Panc1 (cell line): ENCODE measurements around the gene AKAP17A. TPM values are rescaled to one million over a fixed set of nuclear protein-coding genes. Genes with fewer than 3 reads are reported as not detected.

ENCODE experiments used
- ATAC-seq: fragments of 200-7000 bp; cut with Tn5 transposase; 2 replicates; pipeline ENCODE4 v1.9.1; 2020; ENCODE audit warnings: mild to moderate bottlenecking, moderate library complexity
- BruUV-seq: library from RNA; stranded (reverse); fragments of 400-500 nt; replicated peaks from 2 replicates; lab custom pipeline; 2021; lab: Mats Ljungman, UMichigan
- CTCF ChIA-PET: fragments of 300-600 bp; sonication (Branson Sonifier 250); formaldehyde crosslinking; loops from one replicate; lab custom pipeline; 2022; ENCODE audit warnings: antibody characterized with exemption; lab: Charles Lee
- POLR2A ChIA-PET: fragments of 300-600 bp; sonication (Branson Sonifier 250); formaldehyde crosslinking; loops from one replicate; lab custom pipeline; 2022; ENCODE audit warnings: antibody characterized with exemption; lab: Charles Lee
- DNase-seq: peaks from one replicate; pipeline ENCODE4 v3.0.0-alpha.2; 2010; ENCODE audit warnings: low read depth, low spot score
- H3K27ac ChIP-seq: 2 replicates; pipeline ENCODE4 v1.5.1; 2011; ENCODE audit warnings: mild to moderate bottlenecking, low read length, inconsistent platforms
- H3K27me3 ChIP-seq: fragments of 200-500 bp; sonication (Bioruptor generic); 2 replicates; pipeline ENCODE4 v1.6.0; 2014; ENCODE audit warnings: low read length, inconsistent platforms; ENCODE audit not compliant: control insufficient read depth, insufficient read depth
- H3K36me3 ChIP-seq: fragments of 200-500 bp; sonication (Bioruptor generic); 2 replicates; pipeline ENCODE4 v1.5.1; 2014; ENCODE audit warnings: inconsistent platforms, mild to moderate bottlenecking, low read length, moderate library complexity; ENCODE audit not compliant: control insufficient read depth, insufficient read depth
- H3K4me1 ChIP-seq: 2 replicates; pipeline ENCODE4 v1.5.1; 2011; ENCODE audit warnings: inconsistent platforms, mild to moderate bottlenecking, low read length, moderate library complexity; ENCODE audit not compliant: control insufficient read depth, insufficient read depth
- H3K4me3 ChIP-seq, 2 experiments: 2 replicates each; pipeline ENCODE4 v1.5.1; 2011 to 2012; ENCODE audit warnings: low read depth in 2 of 2, low read length in 2 of 2, mild to moderate bottlenecking in 2 of 2, inconsistent platforms in 1 of 2, moderate library complexity in 1 of 2
- H3K9me3 ChIP-seq: fragments of 200-500 bp; sonication (Bioruptor generic); 2 replicates; pipeline ENCODE4 v1.5.1; 2014; ENCODE audit warnings: low read depth, mild to moderate bottlenecking, inconsistent platforms, low read length, moderate library complexity; ENCODE audit not compliant: control insufficient read depth, insufficient read depth
- POLR2AphosphoS5 ChIP-seq: IDR thresholded peaks from 2 replicates; pipeline ENCODE4 v1.6.1; 2012; ENCODE audit warnings: mild to moderate bottlenecking, low read depth, low read length, moderate library complexity
- REST ChIP-seq, 2 experiments: IDR thresholded peaks; 2 replicates each; pipeline ENCODE4 v1.6.1; 2011 to 2012; ENCODE audit warnings: low read depth in 2 of 2, control low read depth in 1 of 2, low read length in 1 of 2, mild to moderate bottlenecking in 1 of 2, moderate library complexity in 1 of 2; ENCODE audit not compliant: insufficient read depth in 1 of 2
- SIN3A ChIP-seq: IDR thresholded peaks from 2 replicates; pipeline ENCODE4 v1.6.1; 2012; ENCODE audit warnings: low read depth, mild to moderate bottlenecking, low read length, moderate library complexity, borderline replicate concordance; ENCODE audit not compliant: insufficient read depth
- TCF7L2 ChIP-seq: IDR thresholded peaks from 2 replicates; pipeline ENCODE4 v1.6.1; 2011; ENCODE audit warnings: mild to moderate bottlenecking, low read depth, low read length, inconsistent platforms
- in situ Hi-C: cut with HindIII; loops from 2 replicates; pipeline ENCODE4 v1.10.0; 2016; ENCODE audit warnings: low sequenced_read_pairs, low pct_unique_long_range_greater_than_20kb
- intact Hi-C: fragments of 100-400 bp; cut with micrococcal nuclease; formaldehyde crosslinking; loops from one replicate; pipeline ENCODE4 v1.10.0; 2022; ENCODE audit not compliant: unreplicated experiment
- total RNA-seq: library from RNA; stranded (reverse); gene quantifications from one replicate; pipeline ENCODE4 v1.2.1, GENCODE V29; 2021; ENCODE audit not compliant: unreplicated experiment
- TF ChIP-seq, protein P1 (sequence below): fragments of 450-650 bp; IDR thresholded peaks from 2 replicates; pipeline ENCODE4 v1.5.1; 2017; ENCODE audit warnings: mild to moderate bottlenecking

The AKAP17A gene
- total RNA-seq, 1 experiment from 2014 or later: 22.1 TPM

DNA sequence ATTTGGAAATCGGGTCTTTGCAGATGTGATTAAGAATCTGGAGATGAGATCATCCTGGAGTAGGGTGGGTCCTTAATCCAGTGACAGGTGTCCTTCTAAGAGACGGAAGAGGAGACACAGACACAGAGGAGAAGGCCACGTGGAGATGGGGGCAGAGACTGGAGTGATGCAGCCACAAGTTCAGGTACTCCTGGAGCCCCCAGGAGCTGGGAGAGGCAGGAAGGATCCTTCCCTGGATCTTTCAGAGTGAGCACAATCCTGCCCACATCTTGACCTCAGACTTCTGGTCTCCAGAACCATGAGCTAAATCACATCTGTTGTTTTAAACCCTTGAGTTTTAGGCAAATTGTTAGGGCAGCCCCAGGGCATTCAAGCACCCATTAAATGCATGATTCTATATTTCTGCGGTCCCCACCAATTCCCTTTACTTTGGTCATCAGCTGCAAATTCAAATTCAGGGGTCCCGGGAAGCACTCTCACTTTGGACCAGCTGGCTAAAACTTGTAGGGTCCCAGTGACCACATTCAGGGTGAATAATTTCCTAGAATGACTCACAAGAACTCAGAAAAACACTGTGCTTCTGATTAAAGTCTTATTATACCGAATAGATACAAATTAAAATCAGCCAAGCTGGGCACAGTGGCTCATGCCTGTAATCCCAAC lies 12.8 kb upstream of the AKAP17A start:
- Histone ChIP-seq H3K4me3 (no peak overlapping the region), H3K36me3 (no peaks in the 10 kb centered on the region), H3K9me3 (no peaks in the 10 kb centered on the region), H3K27ac (no peak overlapping the region), H3K4me1 (no peaks in the 10 kb centered on the region), H3K27me3 (no peaks in the 10 kb centered on the region)
- ChIA-PET POLR2A (no interaction called here), CTCF (no interaction called here)
- TF ChIP-seq SIN3A (no peak), REST (IDR thresholded peaks at IDR 0.05; ENCODE audit: insufficient read depth in 1 of 2, low read depth in 2 of 2, low read length in 1 of 2) (no peak), TCF7L2 (no peak), POLR2AphosphoS5 (no peak)
- TF ChIP-seq, protein P1, sequence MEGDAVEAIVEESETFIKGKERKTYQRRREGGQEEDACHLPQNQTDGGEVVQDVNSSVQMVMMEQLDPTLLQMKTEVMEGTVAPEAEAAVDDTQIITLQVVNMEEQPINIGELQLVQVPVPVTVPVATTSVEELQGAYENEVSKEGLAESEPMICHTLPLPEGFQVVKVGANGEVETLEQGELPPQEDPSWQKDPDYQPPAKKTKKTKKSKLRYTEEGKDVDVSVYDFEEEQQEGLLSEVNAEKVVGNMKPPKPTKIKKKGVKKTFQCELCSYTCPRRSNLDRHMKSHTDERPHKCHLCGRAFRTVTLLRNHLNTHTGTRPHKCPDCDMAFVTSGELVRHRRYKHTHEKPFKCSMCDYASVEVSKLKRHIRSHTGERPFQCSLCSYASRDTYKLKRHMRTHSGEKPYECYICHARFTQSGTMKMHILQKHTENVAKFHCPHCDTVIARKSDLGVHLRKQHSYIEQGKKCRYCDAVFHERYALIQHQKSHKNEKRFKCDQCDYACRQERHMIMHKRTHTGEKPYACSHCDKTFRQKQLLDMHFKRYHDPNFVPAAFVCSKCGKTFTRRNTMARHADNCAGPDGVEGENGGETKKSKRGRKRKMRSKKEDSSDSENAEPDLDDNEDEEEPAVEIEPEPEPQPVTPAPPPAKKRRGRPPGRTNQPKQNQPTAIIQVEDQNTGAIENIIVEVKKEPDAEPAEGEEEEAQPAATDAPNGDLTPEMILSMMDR: no peak
- DNase-seq: no peak
- in situ Hi-C loops (no loop called here), intact Hi-C loops (no loop called here)
- BruUV-seq: no TSS peak
- no peak for ATAC-seq

DNA sequence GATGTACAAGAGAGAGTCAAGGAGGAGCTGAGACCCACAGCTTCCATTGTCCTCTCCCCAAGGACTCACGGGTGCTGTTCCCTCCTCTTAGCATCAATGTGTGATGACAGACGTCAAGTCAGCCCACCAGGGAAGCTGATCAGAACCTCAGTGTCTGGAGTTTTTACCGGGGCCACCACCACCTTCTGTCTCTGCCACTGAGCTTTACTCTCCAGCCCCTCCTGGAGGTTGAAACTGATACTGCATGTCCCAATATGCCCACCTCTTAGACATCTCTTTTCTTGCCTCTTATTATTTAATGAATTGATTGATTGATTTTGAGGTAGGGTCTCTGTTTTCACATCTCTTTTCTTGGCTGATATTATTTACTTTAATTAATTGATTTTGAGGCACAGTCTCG lies 10.3 kb upstream of the AKAP17A start:
- no peaks in the 10 kb centered on the region for H3K36me3 ChIP-seq
- no peaks in the 10 kb centered on the region for H3K9me3 ChIP-seq
- H3K4me3 ChIP-seq: no peak overlapping the region
- POLR2A ChIA-PET: no interaction called here
- H3K4me1 ChIP-seq: no peaks in the 10 kb centered on the region
- no TSS peak for BruUV-seq
- DNase-seq (peak; percentile 35), ATAC-seq (peak; percentile 60)
- TF ChIP-seq REST (IDR thresholded peaks at IDR 0.05; ENCODE audit: insufficient read depth in 1 of 2, low read depth in 2 of 2, low read length in 1 of 2) (no peak), POLR2AphosphoS5 (no peak)
- TF ChIP-seq, protein P1: peak; percentile 74
- no peak overlapping the region for H3K27ac ChIP-seq
- no peaks in the 10 kb centered on the region for H3K27me3 ChIP-seq
- CTCF ChIA-PET: no interaction called here
- in situ Hi-C loops (no loop called here), intact Hi-C loops (loop anchor here (10.0 kb wide), 1 partner anchor 126 kb away; the partner anchor contains the start of gene ASMTL)
